HEK293 (cell line): ENCODE measurements around the gene GHRL.

ENCODE experiments used
- ATF2 ChIP-seq: fragments of 450-650 bp; formaldehyde crosslinking; IDR thresholded peaks from 2 replicates; pipeline ENCODE4 v1.5.1; 2016; ENCODE audit warnings: missing biosample characterization, missing genetic modification characterization, low read depth
- CTCF ChIP-seq: fragments of 450-650 bp; formaldehyde crosslinking; IDR thresholded peaks from 2 replicates; pipeline ENCODE4 v1.5.1; 2016; ENCODE audit warnings: missing biosample characterization, missing genetic modification characterization
- REPIN1 ChIP-seq: fragments of 450-650 bp; formaldehyde crosslinking; IDR thresholded peaks from 2 replicates; pipeline ENCODE4 v1.5.1; 2017; ENCODE audit warnings: missing biosample characterization, missing genetic modification characterization, low read depth
- TCF7L2 ChIP-seq: IDR thresholded peaks from 2 replicates; pipeline ENCODE4 v1.6.1; 2011; ENCODE audit warnings: low read depth, mild to moderate bottlenecking, inconsistent platforms, low read length, moderate library complexity, borderline replicate concordance
- ZNF169 ChIP-seq: fragments of 450-650 bp; formaldehyde crosslinking; IDR thresholded peaks from 2 replicates; pipeline ENCODE4 v1.5.1; 2016; ENCODE audit warnings: missing biosample characterization, missing genetic modification characterization
- ZNF549 ChIP-seq: fragments of 450-650 bp; IDR thresholded peaks from 2 replicates; pipeline ENCODE4 v1.5.1; 2018; ENCODE audit warnings: missing biosample characterization, missing genetic modification characterization, mild to moderate bottlenecking, inconsistent platforms, moderate library complexity
- ZNF610 ChIP-seq: fragments of 450-650 bp; formaldehyde crosslinking; IDR thresholded peaks from 2 replicates; pipeline ENCODE4 v1.5.1; 2016; ENCODE audit warnings: missing biosample characterization, missing genetic modification characterization, borderline replicate concordance

DNA sequence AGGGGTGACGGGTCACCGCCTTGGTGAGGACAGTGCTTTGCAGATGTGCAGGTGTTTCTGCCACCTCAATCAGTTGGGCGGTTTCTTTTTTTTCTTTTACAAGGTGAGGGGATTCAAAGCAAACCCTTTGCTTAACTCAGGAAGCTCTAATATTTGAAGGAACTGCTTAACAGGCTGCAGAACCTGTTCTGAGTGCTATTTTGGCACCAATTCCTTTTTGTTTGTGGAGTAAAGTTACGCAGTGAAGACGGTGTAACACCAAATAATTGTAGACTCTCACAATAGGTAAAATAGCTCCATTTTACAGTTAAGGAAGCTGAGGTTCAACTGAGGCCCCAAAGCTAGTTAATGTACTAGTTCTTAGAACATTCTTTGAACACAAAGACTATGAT is 6.6 kb downstream of the GHRL start:
- no peak for TF ChIP-seq ZNF169 (tag by site-specific recombination)
- no peak for TF ChIP-seq ATF2 (tag by site-specific recombination)
- TF ChIP-seq CTCF (tag by site-specific recombination): no peak
- TF ChIP-seq REPIN1: no peak
- TF ChIP-seq ZNF610 (tag by site-specific recombination): no peak
- no peak for TF ChIP-seq TCF7L2
- TF ChIP-seq ZNF549 (tag by site-specific recombination): no peak
